HG03139 (cell line): ENCODE data around the gene EXOC4.

ENCODE experiments used
- ATAC-seq: cut with Tn5 transposase; IDR thresholded peaks from one replicate; pipeline ENCODE4 v1.9.1; 2021; ENCODE audit not compliant: unreplicated experiment

EXOC4 gene

DNA sequence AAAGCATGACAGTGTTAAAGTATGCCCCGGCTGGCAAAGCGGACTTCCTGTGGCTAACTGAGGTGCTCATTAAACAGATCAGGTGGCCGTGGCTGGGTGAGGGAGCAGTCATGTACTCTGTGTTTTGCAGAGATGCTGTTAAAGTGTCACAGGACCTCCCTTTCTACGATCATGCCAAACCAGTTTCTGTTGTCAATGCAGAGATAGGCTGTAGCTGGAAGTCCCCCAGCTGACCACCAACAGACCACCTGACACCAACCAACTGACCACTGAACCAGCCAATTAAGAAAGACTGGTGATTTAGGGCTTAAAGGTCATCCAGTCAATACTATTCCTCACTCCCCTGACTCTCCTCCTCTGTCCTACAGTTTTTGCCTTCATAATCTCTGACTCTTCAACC lies 443.2 kb downstream of the EXOC4 start:
- no peak for ATAC-seq

- no peak for ATAC-seq
These were observed 444.7 kb downstream of the EXOC4 start for GRCh38 chr7:133697585-133697984.

- no peak for ATAC-seq
These were observed 445.2 kb downstream of the EXOC4 start for GRCh38 chr7:133698127-133698526.

- ATAC-seq: no peak
These were observed 446.5 kb downstream of the EXOC4 start for GRCh38 chr7:133699386-133699785.

GRCh38 chr7:133702078-133702477 lies 449.2 kb downstream of the EXOC4 start:
- ATAC-seq: no peak

DNA sequence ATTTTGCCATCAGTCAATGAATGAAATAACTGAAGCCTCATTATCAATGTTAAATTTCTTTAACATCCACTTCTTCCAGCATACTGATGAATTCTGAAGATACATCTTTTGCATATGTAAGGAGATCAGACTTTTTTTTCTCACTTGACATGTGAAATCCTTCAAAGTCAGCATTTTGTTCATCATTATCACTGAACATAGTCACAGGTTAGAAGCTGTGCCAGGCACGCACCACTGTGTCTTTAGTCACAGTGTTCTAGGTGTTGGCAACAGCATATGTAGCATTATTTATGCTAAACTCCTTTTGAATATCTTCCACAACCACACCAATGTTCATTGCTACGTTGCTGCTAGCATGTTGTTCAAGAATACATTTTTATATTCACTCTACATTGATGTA lies 450.1 kb downstream of the EXOC4 start:
- no peak for ATAC-seq

- no peak for ATAC-seq
These were observed 450.7 kb downstream of the EXOC4 start for GRCh38 chr7:133703547-133703946.

- no peak for ATAC-seq
These were observed 451.6 kb downstream of the EXOC4 start for GRCh38 chr7:133704453-133704852.

- no peak for ATAC-seq
These were observed 452.7 kb downstream of the EXOC4 start for GRCh38 chr7:133705596-133705995.

- ATAC-seq: no peak
These were observed 453.1 kb downstream of the EXOC4 start for GRCh38 chr7:133706016-133706415.

DNA sequence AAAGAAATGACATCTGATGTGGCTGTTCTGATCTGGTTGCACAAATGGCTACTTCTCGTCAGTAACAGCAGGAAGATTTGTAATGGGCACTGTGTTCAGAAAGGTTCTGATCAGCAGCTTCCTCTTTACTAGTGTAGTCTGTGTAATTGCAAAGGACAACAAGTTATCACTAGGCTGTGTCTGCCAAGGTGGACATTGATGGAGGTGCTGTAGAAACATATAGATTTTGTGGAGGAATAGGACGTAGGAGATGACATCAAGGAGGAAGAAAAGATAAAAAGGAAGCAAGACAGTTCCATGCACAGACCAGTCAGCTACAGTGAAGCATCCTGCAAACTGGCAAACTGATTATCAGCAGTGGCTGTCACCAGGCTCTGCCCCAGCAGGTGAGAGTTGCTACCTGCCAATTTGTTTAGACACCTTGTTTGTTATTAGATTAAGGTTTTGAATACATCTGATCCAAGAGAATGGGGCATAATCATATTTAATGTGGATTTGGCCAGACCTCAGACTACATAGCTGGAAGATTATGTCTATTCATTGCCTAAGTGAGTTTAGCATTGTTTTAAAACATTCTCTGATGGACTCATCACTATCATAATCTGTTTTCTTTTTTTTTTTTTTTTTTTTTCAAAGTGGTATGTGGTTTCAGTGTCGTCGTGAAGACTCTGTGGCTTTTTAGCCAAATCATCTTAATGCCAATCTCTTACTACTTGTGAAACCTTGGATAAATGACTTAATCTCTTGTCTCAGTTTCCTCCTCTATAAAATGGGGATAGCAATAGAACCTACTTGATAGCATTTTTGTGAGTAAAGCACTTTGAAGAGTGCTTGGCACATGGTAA lies 456.4 kb downstream of the EXOC4 start:
- no peak for ATAC-seq

DNA sequence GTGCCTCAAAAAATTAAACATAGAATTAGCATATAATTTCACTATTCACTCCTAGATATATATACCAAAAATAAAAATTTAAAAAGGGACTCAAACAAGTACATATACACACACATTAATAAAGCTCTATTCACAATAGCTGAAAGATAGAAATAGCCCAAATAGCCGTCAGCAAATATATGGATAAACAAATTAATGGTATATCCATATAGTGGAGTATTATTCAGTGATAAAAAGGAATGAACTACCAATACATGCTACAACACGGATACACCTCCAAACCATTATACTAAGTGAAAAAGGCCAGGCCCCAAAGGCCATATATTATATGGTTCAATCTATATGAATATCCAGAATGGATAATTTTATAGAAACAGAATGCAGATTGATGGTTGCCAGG lies 459.7 kb downstream of the EXOC4 start:
- ATAC-seq: no peak

DNA sequence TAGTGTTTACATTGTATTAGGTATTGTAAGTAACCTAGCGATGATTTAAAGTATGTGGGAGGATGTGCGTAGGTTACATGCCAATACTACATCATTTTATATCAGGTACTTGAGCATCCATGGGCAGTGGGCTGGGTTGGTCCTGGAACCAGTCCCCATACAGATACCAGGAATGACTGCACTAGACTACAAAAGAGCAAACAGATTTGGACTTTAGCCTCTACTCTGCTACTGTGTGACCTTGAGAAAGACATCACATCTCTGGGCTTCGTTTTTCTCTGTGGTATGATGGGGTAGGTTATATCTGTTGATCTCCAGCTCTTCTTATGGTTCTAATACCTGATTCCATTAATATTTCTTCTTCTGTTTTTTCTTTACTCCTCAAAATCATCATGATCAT lies 461.8 kb downstream of the EXOC4 start:
- no peak for ATAC-seq

- no peak for ATAC-seq
These were observed 465.3 kb downstream of the EXOC4 start for GRCh38 chr7:133718131-133718530.

- ATAC-seq: no peak
These were observed 470.2 kb downstream of the EXOC4 start for GRCh38 chr7:133723044-133723443.

DNA sequence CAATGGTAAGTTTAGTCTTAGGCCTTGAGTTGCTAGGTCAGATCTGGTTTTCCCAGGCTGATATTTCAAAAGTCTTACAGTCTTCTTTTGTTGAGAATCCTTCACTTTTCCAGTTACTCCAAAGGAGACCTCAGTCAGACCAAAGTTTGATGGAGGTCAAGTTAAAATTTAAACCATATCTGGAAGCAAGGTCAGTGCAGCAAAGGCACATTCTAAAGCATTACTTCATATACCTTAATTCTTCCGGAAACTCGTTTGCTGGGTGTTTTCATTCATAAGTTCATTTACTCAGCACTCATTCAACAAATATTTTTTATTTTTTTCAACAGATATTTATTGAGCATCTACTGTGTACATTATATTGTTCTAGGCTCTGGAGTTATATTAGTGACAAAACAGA lies 471.3 kb downstream of the EXOC4 start:
- no peak for ATAC-seq

DNA sequence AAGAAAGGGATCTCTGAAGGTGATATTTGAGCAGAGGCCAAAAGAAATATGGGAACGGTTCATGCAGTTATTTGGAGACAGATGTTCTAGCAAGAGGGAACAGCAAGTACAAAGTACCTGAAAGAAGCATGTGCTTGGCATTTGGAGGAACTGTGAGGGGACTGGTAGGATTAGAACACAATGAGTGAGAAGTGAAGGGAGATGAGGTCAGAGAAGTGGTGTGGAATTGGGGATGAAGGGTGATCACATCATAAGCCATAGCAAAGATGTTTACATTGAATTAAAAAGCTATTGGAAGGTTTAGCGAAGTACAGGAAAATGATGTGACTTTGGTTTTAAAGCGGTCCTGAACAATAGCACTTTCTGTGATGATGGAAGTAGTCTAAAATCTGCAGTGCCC lies 471.8 kb downstream of the EXOC4 start:
- no peak for ATAC-seq

DNA sequence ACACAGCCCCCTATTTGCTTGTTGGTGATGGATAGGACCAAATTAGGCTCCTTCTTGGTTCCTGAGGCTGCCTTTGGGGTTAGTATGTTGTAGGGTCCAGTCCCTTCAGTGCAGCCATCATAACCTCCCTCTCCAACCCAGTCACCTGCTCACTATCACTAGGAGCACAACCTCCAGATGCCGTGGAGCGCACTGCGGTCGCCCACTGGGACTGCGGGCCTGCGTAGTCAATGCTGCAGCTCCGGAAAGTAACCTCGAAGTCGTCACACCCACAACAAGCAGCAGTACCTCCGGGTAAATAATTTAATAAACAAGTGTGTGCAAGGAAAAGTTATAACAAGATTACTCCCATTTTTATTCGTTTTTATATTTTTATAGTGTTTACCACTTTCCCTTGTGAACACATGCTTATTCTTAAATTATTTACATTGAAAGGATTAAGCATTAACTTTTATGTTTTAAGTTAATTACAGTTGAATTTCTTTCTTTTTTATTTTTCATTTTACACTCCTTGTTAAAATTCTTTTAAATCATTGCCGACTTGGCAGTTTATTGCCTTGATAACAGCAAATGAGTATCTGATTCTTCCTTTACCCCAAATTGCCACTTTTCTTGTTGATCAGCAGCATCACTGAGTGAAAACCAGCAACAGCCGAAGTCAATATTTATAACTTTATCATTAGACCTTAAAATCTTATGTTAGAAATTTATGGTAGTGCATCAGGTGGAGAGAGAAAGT lies 474.8 kb downstream of the EXOC4 start:
- ATAC-seq: no peak

DNA sequence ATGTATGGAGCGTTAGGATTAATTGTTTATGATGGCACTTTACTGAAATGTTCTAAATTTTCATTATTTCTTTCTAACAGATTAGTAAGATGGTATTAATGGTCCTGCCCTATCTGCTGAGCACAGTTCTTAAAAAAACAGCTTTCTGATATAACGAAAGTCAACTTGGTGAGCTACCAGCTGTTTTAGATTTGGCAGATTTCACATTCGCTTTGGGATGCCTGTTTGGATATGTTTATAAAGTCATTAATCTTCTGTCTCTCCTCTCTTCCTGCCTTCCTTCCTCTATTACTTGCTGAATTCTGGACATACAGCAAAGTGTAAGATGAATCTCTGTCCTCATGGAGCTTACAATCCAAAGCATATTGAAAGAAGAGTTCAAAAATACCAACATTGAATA lies 477.5 kb downstream of the EXOC4 start:
- no peak for ATAC-seq

DNA sequence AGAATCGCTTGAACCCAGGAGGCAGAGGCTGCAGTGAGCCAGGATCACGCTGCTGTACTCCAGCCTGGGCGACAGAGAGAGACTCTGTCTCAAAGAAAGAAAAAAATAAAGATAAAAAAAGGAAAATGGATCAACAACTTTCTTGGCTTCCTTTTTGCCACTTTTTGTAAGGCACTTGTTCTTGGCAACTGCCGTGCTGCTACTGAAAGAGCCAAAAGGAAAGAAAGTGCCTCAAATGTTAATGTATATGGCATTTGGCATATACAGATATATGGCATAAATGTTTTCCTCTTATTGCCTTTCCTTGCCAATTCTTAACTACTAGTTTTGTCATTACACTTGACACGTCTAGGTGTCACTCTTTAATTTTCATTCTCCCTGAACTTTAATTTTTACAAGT lies 480.5 kb downstream of the EXOC4 start:
- no peak for ATAC-seq

DNA sequence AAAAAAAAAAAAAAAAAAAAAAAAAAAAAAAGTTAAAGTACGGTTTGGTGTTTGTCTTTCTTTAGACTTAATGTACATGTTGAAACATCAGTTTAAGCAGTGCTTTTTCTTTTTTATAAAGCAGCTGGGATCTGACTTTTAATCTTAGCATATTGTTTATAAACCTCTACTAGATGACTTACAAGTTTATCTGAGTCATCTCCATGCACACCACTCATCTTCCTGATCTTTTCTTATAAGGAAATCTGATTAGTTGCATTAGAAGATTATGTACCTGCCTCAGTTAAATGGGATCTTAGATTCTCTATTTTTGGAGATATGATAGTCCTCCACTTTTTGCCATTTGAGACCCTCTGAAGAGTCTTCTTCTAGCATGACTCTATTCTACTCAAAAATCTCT lies 482.3 kb downstream of the EXOC4 start:
- ATAC-seq: no peak

DNA sequence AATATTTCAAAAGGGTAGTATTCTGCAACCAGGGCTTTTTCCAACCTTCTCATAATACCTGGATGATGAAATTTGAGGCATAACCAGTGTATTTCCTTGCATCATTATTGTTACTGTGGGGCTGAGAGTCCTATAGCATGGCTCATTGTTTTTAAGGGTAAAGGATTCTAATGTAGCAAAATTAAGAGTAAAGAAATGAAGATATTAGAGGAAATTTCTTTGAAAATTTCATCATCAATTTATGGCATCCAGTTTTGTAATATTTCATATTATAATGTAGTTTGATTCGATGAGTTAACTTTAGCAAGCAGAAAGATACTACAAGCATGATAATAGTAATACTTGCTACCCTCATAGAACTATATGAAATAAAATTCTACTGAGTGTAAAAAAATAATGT lies 486.9 kb downstream of the EXOC4 start:
- no peak for ATAC-seq
